ENCODE measurements around the gene BCAR3.
"Not testable (repeated sequence)": the region's sequence is repeated elsewhere in the genome, so short reads cannot be mapped to it uniquely, and the experiment has no call there.

BCAR3 gene

GRCh38 chr1:93667642-93668041 lies 14.0 kb downstream of the BCAR3 start:
- no peak for DNase-seq

DNA sequence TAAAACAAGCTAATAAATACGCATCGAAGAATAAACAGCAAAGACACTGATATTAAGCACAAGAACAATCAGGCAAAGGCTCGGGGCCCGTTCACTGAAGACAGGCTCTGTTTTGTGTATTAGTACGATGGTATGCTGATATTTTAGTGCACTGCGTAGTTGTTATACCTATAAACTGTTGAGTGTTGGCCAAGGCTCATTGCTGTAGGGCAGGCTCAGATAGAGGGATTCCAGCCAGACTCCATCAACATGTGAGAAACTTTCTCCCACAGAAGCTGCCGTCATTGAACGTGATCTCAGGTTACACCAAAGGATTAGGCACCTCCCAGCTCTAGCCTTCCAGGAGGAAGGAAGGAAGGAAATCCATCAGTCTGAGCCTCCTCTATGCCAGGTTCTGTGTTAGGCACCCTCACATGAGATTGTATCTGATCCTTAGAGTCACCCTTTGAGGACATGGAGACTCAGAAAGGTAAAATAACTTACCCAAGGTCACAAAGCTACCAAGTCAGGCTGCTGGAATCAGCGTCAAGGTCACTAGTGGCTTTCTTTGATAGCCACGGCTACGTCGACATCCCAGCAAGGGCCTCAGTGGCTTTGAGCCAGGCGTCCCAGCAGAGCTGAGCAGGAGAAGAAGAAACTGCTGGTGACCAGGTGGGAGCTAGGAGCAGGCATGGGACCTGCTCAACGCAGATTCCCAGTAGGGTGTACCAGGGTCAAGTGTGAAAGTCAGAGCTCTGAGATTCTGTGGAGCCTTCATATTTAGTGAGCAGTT lies 14.8 kb downstream of the BCAR3 start:
- no peak for DNase-seq

GRCh38 chr1:93665015-93665414 lies 16.6 kb downstream of the BCAR3 start:
- DNase-seq, result no peak

DNA sequence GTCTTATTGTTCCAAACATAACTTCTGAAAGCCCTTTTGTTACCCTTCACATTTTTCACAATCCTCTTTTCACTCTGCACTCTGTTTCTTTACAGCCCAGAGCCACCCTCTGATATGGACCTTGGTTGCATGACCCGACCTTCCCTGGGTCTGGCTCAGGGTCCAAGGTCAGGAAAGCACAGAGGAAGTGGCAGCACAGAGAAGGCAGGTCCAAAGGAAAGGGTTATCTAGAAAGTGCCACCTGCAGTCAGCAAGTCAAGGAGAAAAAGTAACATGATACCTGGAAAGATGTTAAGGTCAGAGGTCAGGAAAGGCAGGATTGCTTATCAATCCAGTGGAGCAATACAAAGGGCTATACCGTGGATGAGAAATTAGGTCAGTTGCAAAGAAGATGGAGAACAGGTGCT lies 18.4 kb downstream of the BCAR3 start:
- no peak for DNase-seq

GRCh38 chr1:93662481-93663207 lies 19.0 kb downstream of the BCAR3 start:
- DNase-seq, result no peak

GRCh38 chr1:93661829-93662474 lies 19.7 kb downstream of the BCAR3 start:
- no peak for DNase-seq

- not testable (repeated sequence) for DNase-seq
Measured at GRCh38 chr1:93661341-93661740, 20.3 kb downstream of the BCAR3 start.

DNA sequence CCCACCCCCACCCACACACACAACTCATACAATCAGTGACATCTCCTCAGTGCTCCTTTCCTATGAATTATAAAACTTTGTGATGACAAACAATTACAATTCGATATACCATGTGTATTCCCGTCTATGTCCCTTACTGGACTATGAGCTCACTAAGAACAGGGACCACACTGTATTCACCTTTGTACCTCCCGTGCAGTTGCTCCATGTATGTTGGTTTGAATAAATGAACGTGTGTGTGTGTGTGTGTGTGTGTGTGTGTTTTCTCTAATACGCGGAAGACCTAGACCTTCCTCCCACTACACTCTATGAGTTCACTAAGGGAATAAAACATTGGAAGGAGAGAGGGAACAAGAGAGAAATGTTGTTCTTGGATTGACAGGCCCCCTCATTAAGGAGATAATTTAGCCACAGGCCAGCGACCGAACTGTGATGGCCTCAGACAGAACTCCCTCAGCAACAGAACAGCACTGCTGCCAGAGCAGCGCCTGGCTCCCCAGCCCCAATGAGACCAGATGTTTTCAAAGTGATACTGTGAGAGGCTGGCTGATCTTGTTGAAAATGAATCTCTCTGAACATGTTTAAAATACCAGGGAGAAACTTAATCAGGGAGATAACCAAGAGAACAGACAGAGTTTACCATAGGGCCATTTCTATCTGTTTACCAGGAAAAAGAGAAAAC lies 21.7 kb downstream of the BCAR3 start:
- no peak for DNase-seq

DNA sequence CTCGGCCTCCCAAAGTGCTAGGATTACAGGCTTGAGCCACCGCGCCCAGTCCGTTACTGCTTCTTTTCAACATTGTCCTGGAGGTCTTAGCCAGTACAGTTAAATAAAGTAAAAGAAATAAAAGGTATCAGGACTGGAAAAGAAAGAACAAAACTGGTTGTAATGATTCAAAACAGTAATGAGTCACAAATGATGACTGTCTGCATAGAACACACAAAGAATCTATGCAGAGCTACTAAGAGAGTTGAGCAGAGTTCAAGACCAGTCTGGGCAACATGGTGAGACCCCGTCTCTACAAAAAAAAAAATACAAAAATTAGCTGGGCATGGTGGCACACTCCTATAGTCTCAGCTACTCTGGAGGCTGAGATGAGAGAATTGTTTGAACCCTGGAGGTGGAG lies 23.4 kb downstream of the BCAR3 start:
- no peak for DNase-seq

GRCh38 chr1:93656491-93656890 lies 25.1 kb downstream of the BCAR3 start:
- no peak for DNase-seq

GRCh38 chr1:93653656-93654055 lies 28.0 kb downstream of the BCAR3 start:
- no peak for DNase-seq

DNA sequence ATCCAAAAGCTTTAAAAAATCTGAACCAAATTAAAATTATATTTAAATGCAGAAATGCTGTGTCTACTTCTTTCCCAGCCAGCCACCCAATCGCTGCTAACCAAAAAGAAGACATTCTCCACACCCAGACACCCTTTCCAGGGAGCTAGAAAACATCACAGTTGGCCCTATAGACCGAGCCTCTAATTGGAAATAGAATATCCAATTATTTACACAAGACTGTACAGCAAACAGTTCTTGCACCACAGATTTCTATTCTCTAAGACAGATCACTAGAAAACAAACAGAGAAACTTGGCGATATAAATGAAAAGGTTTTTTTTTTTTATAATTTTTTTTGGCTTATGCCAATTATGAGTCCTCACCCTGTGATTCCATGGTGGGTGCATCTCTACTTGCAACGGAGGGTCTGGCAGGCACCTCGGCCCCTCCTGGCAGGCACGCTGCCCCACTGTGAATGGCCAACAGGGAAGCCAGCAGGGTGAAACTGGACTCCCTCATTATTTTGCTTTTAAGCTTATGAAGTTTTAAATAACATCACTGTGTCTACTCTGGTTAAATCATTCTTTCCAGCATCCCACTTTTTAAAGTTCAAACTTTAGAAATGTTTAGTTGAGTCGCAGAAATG lies 29.2 kb downstream of the BCAR3 start:
- no peak for DNase-seq

GRCh38 chr1:93651695-93652094 lies 29.9 kb downstream of the BCAR3 start:
- DNase-seq, result no peak

DNA sequence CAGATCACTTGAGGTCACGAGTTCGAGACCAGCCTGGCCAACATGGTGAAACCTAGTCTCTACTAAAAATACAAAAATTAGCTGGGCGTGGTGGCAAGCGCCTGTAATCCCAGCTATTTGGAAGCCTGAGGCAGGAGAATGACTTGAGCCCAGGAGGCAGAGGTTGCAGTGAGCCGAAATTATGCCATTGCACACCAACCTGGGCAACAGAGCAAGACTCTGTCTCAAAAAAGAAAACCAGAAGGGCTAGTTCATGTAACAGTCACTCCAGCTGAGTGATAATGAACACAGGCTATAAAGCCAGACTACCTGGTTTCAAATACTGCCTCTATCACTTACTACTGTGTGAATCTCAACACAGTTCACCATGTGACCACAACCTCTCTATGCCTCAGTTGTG lies 31.5 kb downstream of the BCAR3 start:
- not testable (repeated sequence) for DNase-seq

DNA sequence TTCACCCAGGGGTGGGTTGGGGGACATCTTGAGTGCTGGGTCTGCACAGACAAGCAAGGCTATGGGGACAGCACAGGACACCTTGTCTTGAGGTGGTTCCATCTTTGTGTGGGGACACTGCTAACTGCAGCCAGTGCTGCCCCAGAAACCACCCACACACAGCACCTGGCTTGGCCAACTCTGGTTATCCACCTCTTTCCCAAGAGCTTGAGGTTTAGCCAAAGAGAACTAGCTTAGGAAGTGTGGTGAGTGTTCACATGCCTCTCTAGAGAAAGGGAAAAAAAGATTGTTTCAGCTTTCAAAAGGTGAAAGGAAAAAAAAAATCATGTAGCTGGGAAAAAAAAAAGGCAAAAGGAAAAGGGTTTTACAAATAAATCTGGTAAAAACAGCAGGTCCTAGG lies 32.4 kb downstream of the BCAR3 start:
- no peak for DNase-seq

DNA sequence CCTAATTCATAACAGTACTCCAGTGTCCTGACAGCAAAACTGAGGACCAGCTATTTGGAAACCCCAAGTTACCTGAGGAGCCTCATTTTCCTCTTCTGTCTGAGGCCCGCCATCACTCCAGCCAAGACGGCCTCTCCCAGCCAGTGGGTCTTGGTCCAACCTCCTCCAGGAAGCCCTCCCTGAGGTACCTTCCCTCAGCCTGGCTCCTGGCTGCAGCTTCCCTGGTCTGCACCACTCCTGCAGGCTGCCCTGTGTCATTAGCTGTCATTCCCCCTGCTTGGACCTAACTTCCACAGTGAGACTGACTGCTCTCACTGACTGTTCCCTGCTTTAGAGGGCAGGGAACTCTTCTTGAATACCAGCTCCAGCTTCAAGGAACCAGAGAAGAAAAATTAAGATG lies 33.0 kb downstream of the BCAR3 start:
- no peak for DNase-seq

- no peak for DNase-seq
Measured at GRCh38 chr1:93641527-93641926, 40.1 kb downstream of the BCAR3 start.

- DNase-seq, result no peak
Measured at GRCh38 chr1:93640656-93641440, 40.8 kb downstream of the BCAR3 start.

GRCh38 chr1:93638981-93639380 lies 42.7 kb downstream of the BCAR3 start:
- DNase-seq, result no peak

DNA sequence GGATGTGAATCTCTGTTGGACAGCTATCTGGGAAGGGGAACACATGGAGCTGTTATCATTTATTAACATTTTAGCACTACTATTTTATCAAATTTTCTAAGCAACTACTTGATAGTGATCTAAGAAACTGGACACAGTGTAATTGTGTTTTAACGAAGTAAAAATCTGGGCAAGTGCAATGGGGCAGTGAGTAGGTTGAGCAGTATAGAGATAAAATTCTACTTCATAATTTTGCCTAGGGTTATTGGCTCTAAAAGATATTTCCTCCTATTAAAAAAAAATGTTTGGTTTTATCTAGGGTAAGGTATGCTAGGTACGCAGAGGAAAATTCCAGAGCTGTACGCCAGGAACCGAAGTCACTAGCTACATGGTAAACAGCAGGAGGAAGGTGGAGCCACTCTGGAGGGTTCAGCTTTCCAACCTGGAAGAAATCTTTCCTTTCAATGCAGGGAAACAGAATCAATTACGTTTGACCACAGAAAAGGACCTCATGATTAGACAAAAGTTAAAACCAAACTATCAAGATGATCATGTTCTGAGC lies 43.3 kb downstream of the BCAR3 start:
- no peak for DNase-seq

GRCh38 chr1:93636712-93637111 lies 44.9 kb downstream of the BCAR3 start:
- no peak for DNase-seq
